Activated CD8-positive, alpha-beta T cell treated with anti-CD3 and anti-CD28 coated beads for 36 hours (primary cell): ENCODE results near the gene IRAK3. TPM values are rescaled to one million over a fixed set of nuclear protein-coding genes. Genes with fewer than 3 reads are reported as not detected.
"Not testable (repeated sequence)": the region's sequence is repeated elsewhere in the genome, so short reads cannot be mapped to it uniquely, and the experiment has no call there.

Experiments used
- ATAC-seq: fragments of 200-7000 bp; cut with Tn5 transposase; one replicate; pipeline ENCODE4 v1.10.0; 2021; ENCODE audit warnings: mild to moderate bottlenecking, moderate library complexity
- CTCF ChIA-PET: fragments of 350-600 bp; sonication (Branson Sonifier 250); formaldehyde crosslinking; loops from one replicate; lab custom pipeline; 2021; ENCODE audit warnings: antibody characterized with exemption; lab: Charles Lee
- POLR2A ChIA-PET: fragments of 350-600 bp; sonication (Branson Sonifier 250); formaldehyde crosslinking; loops from one replicate; lab custom pipeline; 2021; ENCODE audit warnings: antibody characterized with exemption; lab: Charles Lee
- DNase-seq: peaks from one replicate; pipeline ENCODE4 v3.0.0-alpha.2; 2020
- H3K27ac Mint-ChIP-seq: one replicate; pipeline ENCODE4 v1.8.0; 2021; ENCODE audit warnings: mild to moderate bottlenecking, mixed read lengths
- H3K27me3 Mint-ChIP-seq: one replicate; pipeline ENCODE4 v1.8.0; 2021; ENCODE audit warnings: mixed read lengths
- H3K36me3 Mint-ChIP-seq: one replicate; pipeline ENCODE4 v1.8.0; 2021; ENCODE audit warnings: low read depth, mixed read lengths
- H3K4me1 Mint-ChIP-seq: one replicate; pipeline ENCODE4 v1.8.0; 2021; ENCODE audit warnings: low read depth, mixed read lengths
- H3K4me3 Mint-ChIP-seq: one replicate; pipeline ENCODE4 v1.8.0; 2021; ENCODE audit warnings: mild to moderate bottlenecking, moderate library complexity, mixed read lengths
- H3K9me3 Mint-ChIP-seq: one replicate; pipeline ENCODE4 v1.8.0; 2021; ENCODE audit warnings: mixed read lengths
- intact Hi-C: fragments of 100-400 bp; cut with micrococcal nuclease; formaldehyde crosslinking; loops from one replicate; pipeline ENCODE4 v1.10.0; 2022
- total RNA-seq, 2 experiments: library from RNA; stranded (reverse); gene quantifications; one replicate each; pipeline ENCODE4 v1.2.3, GENCODE V29; 2021
- TF ChIP-seq, protein P1 (sequence below): fragments of 200-600 bp; IDR thresholded peaks from one replicate; pipeline ENCODE4 v1.8.0; 2022; ENCODE audit warnings: antibody characterized with exemption, mild to moderate bottlenecking

Gene IRAK3
- total RNA-seq, 2 experiments from 2014 or later: 0.31 to 0.34 TPM

DNA sequence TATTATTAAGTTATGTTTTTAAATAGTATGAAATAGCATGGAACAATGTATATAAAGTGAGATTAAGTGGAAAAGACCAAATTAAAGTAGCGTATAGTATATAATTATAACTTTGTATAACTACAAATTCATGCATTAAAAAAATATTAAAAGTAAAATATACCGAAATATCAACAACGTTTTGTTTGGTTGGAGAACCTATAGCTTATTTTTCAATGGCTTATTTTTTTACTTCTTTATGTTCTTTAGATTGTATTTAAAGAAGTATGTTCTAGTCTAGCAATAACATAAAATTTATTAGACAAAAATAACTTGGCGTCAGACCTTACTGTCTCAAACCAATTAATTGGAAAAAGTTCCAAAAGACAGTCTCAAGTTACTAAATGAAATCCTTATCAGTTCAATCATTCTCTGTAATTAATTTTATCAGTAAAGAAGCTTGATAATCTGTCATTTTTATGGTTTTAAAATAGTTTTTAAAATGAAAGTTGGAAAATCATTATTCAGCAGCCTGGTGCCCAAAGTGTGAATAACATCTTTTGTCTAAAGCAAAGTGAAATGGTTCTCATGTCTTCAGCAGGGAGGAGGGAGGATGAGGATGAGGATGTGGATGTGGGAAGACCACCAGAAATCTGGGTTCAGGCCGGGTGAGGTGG, 46.7 kb downstream of the IRAK3 start:
- Mint-ChIP-seq H3K9me3 (no peaks in the 10 kb centered on the region), H3K4me1 (peaks cover 3% of the 10 kb centered on the region), H3K4me3 (peak overlapping the region; percentile 54), H3K27me3 (peaks cover 29% of the 10 kb centered on the region), H3K27ac (no peak overlapping the region), H3K36me3 (no peaks in the 10 kb centered on the region)
- DNase-seq (no peak), ATAC-seq (no peak)
- intact Hi-C loops: no loop called here
- ChIA-PET POLR2A (interaction anchor here (1.0 to 1.2 kb wide), 2 partner anchors 32 to 44 kb away, joined by 3 read pairs; no protein-coding TSS in a partner anchor), CTCF (interaction anchor here (0.7 to 2.8 kb wide), 10 partner anchors 9 to 94 kb away, joined by 3 to 9 read pairs (median 5); no protein-coding TSS in a partner anchor)
- TF ChIP-seq, protein P1, sequence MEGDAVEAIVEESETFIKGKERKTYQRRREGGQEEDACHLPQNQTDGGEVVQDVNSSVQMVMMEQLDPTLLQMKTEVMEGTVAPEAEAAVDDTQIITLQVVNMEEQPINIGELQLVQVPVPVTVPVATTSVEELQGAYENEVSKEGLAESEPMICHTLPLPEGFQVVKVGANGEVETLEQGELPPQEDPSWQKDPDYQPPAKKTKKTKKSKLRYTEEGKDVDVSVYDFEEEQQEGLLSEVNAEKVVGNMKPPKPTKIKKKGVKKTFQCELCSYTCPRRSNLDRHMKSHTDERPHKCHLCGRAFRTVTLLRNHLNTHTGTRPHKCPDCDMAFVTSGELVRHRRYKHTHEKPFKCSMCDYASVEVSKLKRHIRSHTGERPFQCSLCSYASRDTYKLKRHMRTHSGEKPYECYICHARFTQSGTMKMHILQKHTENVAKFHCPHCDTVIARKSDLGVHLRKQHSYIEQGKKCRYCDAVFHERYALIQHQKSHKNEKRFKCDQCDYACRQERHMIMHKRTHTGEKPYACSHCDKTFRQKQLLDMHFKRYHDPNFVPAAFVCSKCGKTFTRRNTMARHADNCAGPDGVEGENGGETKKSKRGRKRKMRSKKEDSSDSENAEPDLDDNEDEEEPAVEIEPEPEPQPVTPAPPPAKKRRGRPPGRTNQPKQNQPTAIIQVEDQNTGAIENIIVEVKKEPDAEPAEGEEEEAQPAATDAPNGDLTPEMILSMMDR: peak; percentile 57

DNA sequence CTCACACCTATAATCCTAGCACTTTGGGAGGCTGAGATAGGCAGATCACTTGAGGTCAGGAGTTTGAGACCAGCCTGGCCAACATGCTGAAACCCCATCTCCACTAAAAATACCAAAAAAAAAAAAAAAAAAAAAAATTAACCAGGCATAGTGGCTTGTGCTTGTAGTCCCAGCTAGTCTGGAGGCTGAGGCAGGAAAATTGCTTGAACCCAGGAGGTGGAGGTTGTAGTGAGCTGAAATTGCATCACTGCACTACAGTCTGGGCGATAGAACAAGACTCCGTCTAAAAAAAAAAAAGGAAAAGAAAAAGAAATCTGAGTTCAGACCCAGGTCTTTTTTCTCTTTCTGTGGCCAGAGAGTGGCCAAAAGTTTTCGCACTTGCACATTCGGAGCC, 47.3 kb downstream of the IRAK3 start:
- Mint-ChIP-seq H3K27me3 (peaks cover 31% of the 10 kb centered on the region), H3K4me3 (peak overlapping the region; percentile 38)
- intact Hi-C loops, H3K36me3 Mint-ChIP-seq, H3K4me1 Mint-ChIP-seq, H3K9me3 Mint-ChIP-seq, DNase-seq, H3K27ac Mint-ChIP-seq, POLR2A ChIA-PET, ATAC-seq: not testable (repeated sequence)
- CTCF ChIA-PET: interaction anchor here (1.2 to 2.8 kb wide), 8 partner anchors 8 to 94 kb away, joined by 3 to 9 read pairs (median 5); no protein-coding TSS in a partner anchor

DNA sequence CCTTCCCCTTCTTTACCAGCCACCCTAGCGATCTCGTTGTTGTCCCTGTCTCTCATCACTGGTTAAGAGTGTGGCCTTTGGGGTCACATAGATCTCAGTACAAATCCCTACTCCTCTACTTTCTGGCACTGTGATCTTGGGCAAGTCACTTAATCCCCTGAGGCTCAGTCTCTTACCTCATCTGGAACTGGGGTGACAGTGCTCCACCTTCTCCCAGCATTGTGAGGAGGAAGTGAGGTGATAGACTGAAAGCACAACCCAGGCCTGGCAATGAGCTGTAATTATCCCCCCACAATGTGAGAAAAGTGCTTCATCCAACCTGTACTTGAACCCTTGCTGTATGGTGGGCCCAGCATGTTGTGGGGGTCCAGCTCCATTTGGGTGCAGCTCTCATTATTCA, 48.0 kb downstream of the IRAK3 start:
- DNase-seq: no peak
- TF ChIP-seq, protein P1: no peak
- H3K9me3 Mint-ChIP-seq: no peaks in the 10 kb centered on the region
- no peak for ATAC-seq
- CTCF ChIA-PET: interaction anchor here (1.3 to 2.8 kb wide), 3 partner anchors 33 to 172 kb away, joined by 3 to 7 read pairs (median 7); partner anchors contain the start of gene TMBIM4
- no peak overlapping the region for H3K27ac Mint-ChIP-seq
- peaks cover 3% of the 10 kb centered on the region for H3K4me1 Mint-ChIP-seq
- intact Hi-C loops: no loop called here
- no peaks in the 10 kb centered on the region for H3K36me3 Mint-ChIP-seq
- POLR2A ChIA-PET: no interaction called here
- no peak overlapping the region for H3K4me3 Mint-ChIP-seq
- H3K27me3 Mint-ChIP-seq: peaks cover 32% of the 10 kb centered on the region

DNA sequence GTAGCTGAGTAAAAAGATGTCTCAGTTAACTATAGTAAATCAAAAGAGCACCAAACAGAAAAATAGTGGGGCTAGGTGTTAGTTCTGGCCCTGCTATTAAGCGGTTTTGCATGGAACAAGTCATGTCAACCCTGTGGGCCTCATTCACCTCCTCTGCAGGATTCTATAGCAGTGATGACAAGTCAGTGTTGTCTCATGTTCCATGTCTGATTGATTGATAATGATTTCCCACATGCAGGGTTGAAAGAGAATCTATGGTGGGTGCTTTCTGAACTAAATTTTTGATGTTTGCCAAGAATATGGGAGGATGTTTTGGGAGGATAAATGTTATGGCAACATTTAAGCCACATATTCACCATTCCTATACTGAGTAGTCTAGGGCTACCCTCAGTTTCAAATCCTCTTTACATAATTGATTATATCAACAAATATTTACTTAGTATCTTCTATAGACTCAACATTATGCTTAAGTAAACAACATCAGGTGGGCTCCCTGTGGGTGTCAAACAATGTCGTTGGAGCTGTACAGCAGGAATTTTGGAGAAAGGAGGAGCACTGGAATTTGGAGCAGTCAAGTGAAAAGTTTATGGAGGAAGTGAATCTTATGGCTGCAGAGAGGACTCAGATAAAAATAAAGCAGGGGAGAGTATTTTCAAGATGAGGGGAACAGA, 48.6 kb downstream of the IRAK3 start:
- H3K9me3 Mint-ChIP-seq: no peaks in the 10 kb centered on the region
- H3K27me3 Mint-ChIP-seq: peaks cover 34% of the 10 kb centered on the region
- TF ChIP-seq, protein P1: no peak
- ATAC-seq (no peak), DNase-seq (no peak)
- CTCF ChIA-PET: interaction anchor here (1.3 to 1.5 kb wide), 2 partner anchors 68 to 171 kb away, joined by 3 to 7 read pairs; partner anchors contain the start of gene TMBIM4
- no peak overlapping the region for H3K27ac Mint-ChIP-seq
- intact Hi-C loops: no loop called here
- no peaks in the 10 kb centered on the region for H3K36me3 Mint-ChIP-seq
- POLR2A ChIA-PET: no interaction called here
- H3K4me1 Mint-ChIP-seq: peaks cover 3% of the 10 kb centered on the region
- no peak overlapping the region for H3K4me3 Mint-ChIP-seq

DNA sequence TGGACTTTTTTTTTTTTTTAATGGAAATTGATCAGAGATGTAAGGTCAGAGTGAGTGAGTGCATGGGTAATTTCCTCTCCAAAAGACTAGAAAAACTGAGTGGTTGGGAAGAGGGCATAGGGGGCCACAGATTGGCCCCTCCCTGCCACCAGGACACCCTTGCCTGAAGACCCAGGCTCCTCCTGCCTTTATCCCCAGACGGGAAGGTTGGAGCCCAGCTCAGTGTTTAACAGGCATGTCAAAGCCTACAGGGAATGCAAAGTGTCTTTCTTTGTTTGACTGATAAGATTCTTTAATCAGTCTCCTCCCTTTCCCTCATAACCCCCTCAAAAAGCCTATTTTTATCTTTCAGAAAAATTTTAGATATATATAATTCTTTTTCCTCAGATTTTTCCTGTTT, 50.3 kb downstream of the IRAK3 start:
- no peak for DNase-seq
- intact Hi-C loops: no loop called here
- Mint-ChIP-seq H3K27me3 (peaks cover 28% of the 10 kb centered on the region), H3K9me3 (no peaks in the 10 kb centered on the region), H3K4me1 (peaks cover 3% of the 10 kb centered on the region), H3K4me3 (no peak overlapping the region), H3K27ac (no peak overlapping the region), H3K36me3 (no peaks in the 10 kb centered on the region)
- ChIA-PET CTCF (interaction anchor here (0.7 kb wide), 1 partner anchor 39 kb away, joined by 3 read pairs; no protein-coding TSS in a partner anchor), POLR2A (no interaction called here)
- TF ChIP-seq, protein P1: no peak
- ATAC-seq: no peak
